Calu3 (cell line): ENCODE results near the gene ARIH2. TPM values are rescaled to one million over a fixed set of nuclear protein-coding genes. Genes with fewer than 3 reads are reported as not detected.
A peak's percentile ranks its signal among the peaks of the same experiment; 100 is the strongest.

Experiments
- BruUV-seq: library from RNA; stranded (reverse); fragments of 400-500 nt; replicated peaks from 2 replicates; lab custom pipeline; 2021; lab: Mats Ljungman, UMichigan
- CTCF ChIA-PET: fragments of 300-600 bp; sonication (Branson Sonifier 250); formaldehyde crosslinking; loops from one replicate; lab custom pipeline; 2022; ENCODE audit warnings: antibody characterized with exemption; lab: Charles Lee
- DNase-seq: peaks from one replicate; pipeline ENCODE4 v3.0.0; 2022
- H3K27ac Mint-ChIP-seq: one replicate; pipeline ENCODE4 v1.8.0; 2022; ENCODE audit warnings: mixed read lengths; ENCODE audit not compliant: unreplicated experiment
- H3K27me3 Mint-ChIP-seq: one replicate; pipeline ENCODE4 v1.8.0; 2022; ENCODE audit warnings: mixed read lengths; ENCODE audit not compliant: unreplicated experiment
- H3K36me3 Mint-ChIP-seq: one replicate; pipeline ENCODE4 v1.8.0; 2022; ENCODE audit warnings: mild to moderate bottlenecking, moderate library complexity, mixed read lengths; ENCODE audit not compliant: insufficient read depth, unreplicated experiment
- H3K4me1 Mint-ChIP-seq: one replicate; pipeline ENCODE4 v1.8.0; 2022; ENCODE audit warnings: mild to moderate bottlenecking, low read depth, mixed read lengths; ENCODE audit not compliant: unreplicated experiment
- H3K4me3 Mint-ChIP-seq: one replicate; pipeline ENCODE4 v1.8.0; 2022; ENCODE audit warnings: mild to moderate bottlenecking, low read depth, moderate library complexity, mixed read lengths; ENCODE audit not compliant: unreplicated experiment
- H3K9me3 Mint-ChIP-seq: one replicate; pipeline ENCODE4 v1.8.0; 2022; ENCODE audit warnings: low read depth, mixed read lengths; ENCODE audit not compliant: unreplicated experiment
- CTCF ChIP-seq: fragments of 200-600 bp; IDR thresholded peaks from one replicate; pipeline ENCODE4 v1.8.0; 2022; ENCODE audit warnings: antibody characterized with exemption; ENCODE audit not compliant: unreplicated experiment
- intact Hi-C: fragments of 100-400 bp; cut with micrococcal nuclease; formaldehyde crosslinking; loops from one replicate; pipeline ENCODE4 v1.10.0; 2022; ENCODE audit not compliant: unreplicated experiment
- total RNA-seq: library from RNA; stranded (reverse); gene quantifications from 2 replicates; pipeline ENCODE4 v1.2.3, GENCODE V29; 2022

ARIH2 gene
- total RNA-seq, 1 experiment from 2014 or later = 109 TPM

DNA sequence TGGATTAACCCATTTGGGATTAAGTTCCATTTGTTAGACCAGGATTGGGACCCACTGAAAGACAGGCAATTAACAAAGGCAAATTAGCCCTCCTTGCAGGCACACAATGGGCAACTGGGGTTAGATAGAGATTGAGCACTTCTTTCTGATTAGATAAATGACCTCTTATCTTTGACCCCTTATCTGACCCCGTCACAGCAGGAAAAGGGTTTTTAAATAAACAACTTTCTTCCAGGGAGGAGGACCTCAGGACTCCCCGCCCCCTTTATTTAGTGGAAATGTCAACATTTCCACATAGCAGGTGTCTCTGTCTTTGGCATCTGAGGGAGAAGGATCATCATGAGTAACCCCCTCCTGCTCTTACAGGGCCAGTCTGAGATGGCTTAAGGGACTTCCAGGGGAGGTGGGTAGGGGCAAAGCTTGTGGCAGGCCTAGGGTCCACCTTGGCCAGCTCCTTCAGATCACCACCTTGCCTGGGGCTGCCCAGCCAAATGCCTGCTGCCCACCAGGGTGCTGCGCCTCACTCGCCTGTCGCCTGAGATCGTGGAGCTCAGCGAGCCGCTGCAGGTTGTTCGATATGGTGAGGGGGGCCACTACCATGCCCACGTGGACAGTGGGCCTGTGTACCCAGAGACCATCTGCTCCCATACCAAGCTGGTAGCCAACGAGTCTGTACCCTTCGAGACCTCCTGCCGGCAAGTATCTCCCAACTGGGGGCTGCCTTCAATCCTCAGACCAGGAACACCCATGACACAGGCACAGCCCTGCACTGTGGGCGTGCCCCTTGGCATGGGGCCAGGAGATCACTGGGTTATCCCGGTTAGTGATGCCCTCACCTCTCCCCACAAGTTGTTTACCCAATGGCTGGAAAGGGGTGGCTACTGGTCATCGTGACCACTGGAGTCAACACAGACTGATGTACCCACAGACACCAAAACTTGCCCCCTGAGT, 86.0 kb downstream of the ARIH2 start:
- CTCF ChIA-PET = interaction anchor here (0.6 kb wide), 1 partner anchor 719 kb away, joined by 7 read pairs; no protein-coding TSS in a partner anchor
- Mint-ChIP-seq H3K27me3 (no peaks in the 10 kb centered on the region), H3K36me3 (peaks cover 49% of the 10 kb centered on the region), H3K9me3 (no peaks in the 10 kb centered on the region), H3K27ac (no peak overlapping the region), H3K4me3 (no peak overlapping the region), H3K4me1 (peaks cover 16% of the 10 kb centered on the region)
- no TSS peak for BruUV-seq
- DNase-seq = peak; percentile 45
- no peak for TF ChIP-seq CTCF
- intact Hi-C loops = no loop called here

- intact Hi-C loops = no loop called here
- peaks cover 16% of the 10 kb centered on the region for H3K4me1 Mint-ChIP-seq
- no peak overlapping the region for H3K27ac Mint-ChIP-seq
- H3K27me3 Mint-ChIP-seq = no peaks in the 10 kb centered on the region
- CTCF ChIA-PET = no interaction called here
- no peaks in the 10 kb centered on the region for H3K9me3 Mint-ChIP-seq
- no TSS peak for BruUV-seq
- H3K36me3 Mint-ChIP-seq = peaks cover 53% of the 10 kb centered on the region
- no peak for TF ChIP-seq CTCF
- H3K4me3 Mint-ChIP-seq = no peak overlapping the region
- DNase-seq = no peak
These were observed 86.7 kb downstream of the ARIH2 start for GRCh38 chr3:49005303-49005680.

GRCh38 chr3:49005998-49006397, 87.4 kb downstream of the ARIH2 start:
- peaks cover 16% of the 10 kb centered on the region for H3K4me1 Mint-ChIP-seq
- intact Hi-C loops = no loop called here
- no peaks in the 10 kb centered on the region for H3K27me3 Mint-ChIP-seq
- no peak for DNase-seq
- no TSS peak for BruUV-seq
- no peak for TF ChIP-seq CTCF
- H3K4me3 Mint-ChIP-seq = no peak overlapping the region
- H3K36me3 Mint-ChIP-seq = peaks cover 60% of the 10 kb centered on the region
- H3K27ac Mint-ChIP-seq = peak overlapping the region; percentile 88
- CTCF ChIA-PET = no interaction called here
- H3K9me3 Mint-ChIP-seq = no peaks in the 10 kb centered on the region

DNA sequence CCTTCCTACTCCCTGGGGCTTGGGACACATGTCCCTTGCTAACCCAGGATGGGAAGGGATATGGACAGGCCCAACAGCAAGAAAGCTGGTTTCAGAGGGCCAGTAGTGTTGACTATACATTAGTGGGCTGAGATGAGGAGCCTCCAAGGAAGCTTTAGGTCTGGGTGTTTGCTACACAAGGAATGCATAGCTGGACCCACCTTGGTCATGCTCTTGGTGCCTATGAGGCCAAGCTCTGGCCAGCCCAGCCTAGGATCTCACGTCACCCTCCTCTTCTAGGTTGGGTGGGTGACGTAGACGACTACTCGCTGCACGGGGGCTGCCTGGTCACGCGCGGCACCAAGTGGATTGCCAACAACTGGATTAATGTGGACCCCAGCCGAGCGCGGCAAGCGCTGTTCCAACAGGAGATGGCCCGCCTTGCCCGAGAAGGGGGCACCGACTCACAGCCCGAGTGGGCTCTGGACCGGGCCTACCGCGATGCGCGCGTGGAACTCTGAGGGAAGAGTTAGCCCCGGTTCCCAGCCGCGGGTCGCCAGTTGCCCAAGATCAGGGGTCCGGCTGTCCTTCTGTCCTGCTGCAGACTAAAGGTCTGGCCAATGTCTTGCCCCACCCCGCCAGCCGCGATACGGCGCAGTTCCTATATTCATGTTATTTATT, 87.9 kb downstream of the ARIH2 start:
- CTCF ChIA-PET = interaction anchor here (0.8 to 1.8 kb wide), 8 partner anchors 11 to 87 kb away, joined by 3 to 20 read pairs (median 4); partner anchors contain the start of genes IMPDH2, NDUFAF3, P4HTM and QRICH1
- peaks cover 16% of the 10 kb centered on the region for H3K4me1 Mint-ChIP-seq
- DNase-seq = no peak
- BruUV-seq = no TSS peak
- H3K4me3 Mint-ChIP-seq = peak overlapping the region; percentile 84
- no peaks in the 10 kb centered on the region for H3K9me3 Mint-ChIP-seq
- no peak for TF ChIP-seq CTCF
- intact Hi-C loops = no loop called here
- H3K36me3 Mint-ChIP-seq = peaks cover 65% of the 10 kb centered on the region
- H3K27me3 Mint-ChIP-seq = no peaks in the 10 kb centered on the region
- peak overlapping the region; percentile 88 for H3K27ac Mint-ChIP-seq
